ENCODE results near the gene GLI2.

The GLI2 gene

DNA sequence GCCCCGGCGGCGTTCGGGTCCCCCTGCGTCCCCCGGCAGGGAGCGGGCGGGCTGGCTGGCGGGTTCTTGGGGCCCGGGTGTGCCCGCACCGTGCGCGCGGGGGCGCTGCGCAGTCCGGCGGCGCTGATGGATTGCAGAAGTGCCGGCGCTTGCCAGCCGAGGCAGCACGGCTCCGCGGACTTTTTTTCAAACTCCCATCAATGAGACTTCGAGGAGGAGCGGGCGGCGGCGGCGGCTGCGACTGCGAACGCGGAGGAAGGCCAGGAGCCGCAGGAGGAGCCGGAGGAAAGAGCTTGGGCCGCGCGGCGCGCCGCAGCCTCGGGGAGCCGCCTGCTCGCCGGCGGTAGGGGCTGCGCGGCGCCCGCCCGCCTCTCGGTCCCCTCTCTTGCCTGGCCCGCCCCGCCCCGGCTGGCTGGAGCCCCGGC is at the start of gene GLI2:
Gene GLI2, plus strand, starts transcription at position 123 of the 425 bp plus-strand sequence. CDS start 61,453 bp downstream, outside the sequence.
- DNase-seq, result no peak

- no peak for DNase-seq
Observed at GRCh38 chr2:120685974-120686297, 49.7 kb upstream of the GLI2 start.

DNA sequence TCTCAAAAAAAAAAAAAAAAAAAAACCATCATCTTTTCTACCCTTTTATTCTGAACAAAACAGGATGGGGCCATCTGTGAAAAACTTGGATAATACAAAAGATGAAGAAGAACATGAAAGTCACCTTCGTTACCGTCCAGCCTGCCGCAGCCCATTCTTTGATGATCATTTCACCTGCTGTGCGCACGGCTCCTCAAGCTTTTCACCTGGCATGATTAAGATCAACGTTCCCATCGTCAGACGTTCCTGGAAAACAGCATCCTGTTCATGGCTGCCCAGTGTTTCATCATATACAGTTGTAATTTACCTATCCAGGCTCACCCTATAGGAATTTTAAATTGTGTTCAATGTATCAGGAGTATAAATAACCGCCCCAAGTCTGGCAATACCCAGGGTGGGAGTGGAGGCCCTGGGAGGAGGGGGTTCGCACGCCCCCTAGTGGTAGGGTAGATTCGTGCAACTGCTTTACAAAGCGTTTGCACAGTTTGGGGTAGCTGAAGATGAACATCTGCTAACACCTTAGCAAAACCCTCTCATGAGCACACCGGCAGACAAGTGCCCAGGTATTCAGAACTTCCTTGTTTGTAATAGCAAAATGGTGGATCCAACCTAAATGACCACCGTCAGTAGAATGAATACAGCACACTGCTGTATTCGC is 49.0 kb upstream of the GLI2 start:
- no peak for DNase-seq

- no peak for DNase-seq
Observed at GRCh38 chr2:120687210-120687609, 48.5 kb upstream of the GLI2 start.

GRCh38 chr2:120690521-120690920 is 45.1 kb upstream of the GLI2 start:
- no peak for DNase-seq

- no peak for DNase-seq
Observed at GRCh38 chr2:120691410-120691809, 44.3 kb upstream of the GLI2 start.

GRCh38 chr2:120692691-120693090 is 43.0 kb upstream of the GLI2 start:
- DNase-seq, result no peak

- DNase-seq, result no peak
Observed at GRCh38 chr2:120693121-120693520, 42.5 kb upstream of the GLI2 start.

DNA sequence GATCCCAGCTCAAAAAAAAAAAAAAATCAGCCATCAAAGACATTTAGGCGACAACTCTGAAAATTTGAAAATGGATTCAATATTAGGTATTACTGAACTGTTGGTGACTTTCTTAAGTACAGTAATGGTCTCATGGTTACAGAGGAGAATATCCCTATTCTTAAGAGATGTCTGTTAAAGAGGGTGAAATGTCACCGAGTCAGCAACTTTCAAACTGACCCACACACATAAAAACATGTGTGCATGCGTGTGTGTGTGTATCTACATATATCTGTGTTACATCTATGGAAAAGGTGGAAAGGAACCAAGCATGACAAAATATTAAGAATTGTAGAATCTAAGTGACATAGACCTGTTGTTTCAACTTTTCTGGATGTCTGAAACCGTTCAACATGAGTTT is 41.6 kb upstream of the GLI2 start:
- no peak for DNase-seq

DNA sequence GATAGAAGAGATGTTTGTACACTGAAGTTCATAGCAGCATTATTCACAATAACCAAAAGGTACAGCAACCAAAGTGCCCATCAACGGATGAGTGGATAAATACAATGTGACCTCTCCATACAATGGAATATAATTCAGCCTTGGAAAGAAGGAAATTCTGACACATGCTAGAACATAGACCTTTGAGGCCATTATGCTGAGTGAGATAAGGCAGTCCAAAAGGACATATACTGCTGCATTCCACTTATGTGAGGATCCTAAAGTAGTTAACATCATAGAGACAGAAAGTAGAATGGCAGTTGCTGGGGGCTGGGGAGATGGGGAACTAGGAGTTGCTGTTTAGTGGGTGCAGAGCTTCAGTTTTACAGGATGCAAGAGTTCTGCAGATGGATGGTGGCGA is 38.2 kb upstream of the GLI2 start:
- DNase-seq, result no peak

DNA sequence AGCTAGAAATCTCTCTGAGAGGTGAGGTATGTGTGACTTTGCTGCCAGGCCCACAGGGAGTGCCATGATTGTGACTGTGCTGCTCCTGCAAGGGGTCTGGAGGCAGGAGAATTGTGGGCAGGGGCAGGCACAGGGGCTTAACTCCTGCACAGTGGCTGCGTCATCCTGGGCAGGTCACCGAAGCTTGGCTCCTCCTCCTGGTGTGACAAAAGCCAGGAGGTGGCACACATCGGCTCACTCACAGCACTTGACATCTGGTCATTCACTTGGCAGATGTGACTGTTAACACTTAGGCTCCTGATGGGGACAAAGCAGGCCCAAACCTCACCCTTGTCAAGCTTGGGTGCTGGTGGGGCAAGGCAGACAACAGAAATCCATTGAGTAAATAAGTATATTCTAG is 36.4 kb upstream of the GLI2 start:
- no peak for DNase-seq

GRCh38 chr2:120700659-120701058 is 35.0 kb upstream of the GLI2 start:
- DNase-seq, result no peak

- DNase-seq, result no peak
Observed at GRCh38 chr2:120701096-120701495, 34.6 kb upstream of the GLI2 start.

GRCh38 chr2:120701499-120701898 is 34.2 kb upstream of the GLI2 start:
- DNase-seq, result no peak

- DNase-seq, result no peak
Observed at GRCh38 chr2:120702061-120702460, 33.6 kb upstream of the GLI2 start.

DNA sequence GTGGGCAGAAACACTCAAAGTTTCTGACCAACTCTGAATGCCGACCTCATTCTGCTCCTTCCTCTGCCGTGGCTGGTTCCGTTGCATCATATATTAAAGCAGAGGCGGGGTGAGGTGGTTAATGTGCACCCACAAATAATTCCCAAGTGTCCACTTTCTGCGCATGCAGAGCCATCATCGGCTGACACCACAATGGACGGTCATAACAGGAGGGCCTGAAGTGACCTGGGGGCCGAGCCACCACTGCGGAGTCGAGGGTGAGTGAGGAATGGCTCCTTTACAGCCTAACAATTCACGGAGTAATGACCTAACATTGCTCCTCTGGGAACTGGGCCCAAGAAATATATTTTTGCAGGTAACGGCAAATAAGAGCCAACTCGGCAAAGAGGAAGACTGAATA is 32.9 kb upstream of the GLI2 start:
- DNase-seq, result no peak

DNA sequence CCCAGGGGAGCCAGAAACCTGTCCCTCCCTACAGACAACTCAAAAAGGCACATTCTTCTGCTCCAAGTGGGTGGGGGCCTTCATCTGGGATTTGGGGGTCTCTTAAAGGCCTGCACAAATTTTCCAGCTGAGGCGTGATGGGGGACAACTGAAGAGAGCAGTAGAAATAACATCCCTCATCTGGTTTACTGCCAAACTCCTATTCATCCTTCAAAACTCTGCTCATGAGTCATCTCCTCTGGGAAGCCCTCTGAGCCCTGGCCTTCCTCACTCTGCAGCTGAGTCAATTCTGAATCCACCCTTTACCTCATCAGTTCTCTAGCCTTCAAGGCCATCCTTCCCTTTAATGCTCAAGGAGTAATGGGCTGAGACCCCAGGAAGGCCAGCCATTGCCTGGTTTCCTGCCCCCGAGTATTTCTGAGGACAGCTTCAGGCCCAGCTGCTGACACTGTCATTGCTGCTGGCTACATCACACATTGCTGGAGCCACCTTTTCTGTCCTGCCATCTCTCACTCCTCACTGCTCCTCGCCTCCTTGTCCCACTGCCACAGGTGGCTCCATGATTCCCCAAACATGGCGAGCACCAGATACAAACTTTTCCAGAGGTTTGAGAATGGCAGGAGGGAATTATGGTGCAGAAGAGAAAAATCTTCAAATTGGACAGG is 32.2 kb upstream of the GLI2 start:
- no peak for DNase-seq

DNA sequence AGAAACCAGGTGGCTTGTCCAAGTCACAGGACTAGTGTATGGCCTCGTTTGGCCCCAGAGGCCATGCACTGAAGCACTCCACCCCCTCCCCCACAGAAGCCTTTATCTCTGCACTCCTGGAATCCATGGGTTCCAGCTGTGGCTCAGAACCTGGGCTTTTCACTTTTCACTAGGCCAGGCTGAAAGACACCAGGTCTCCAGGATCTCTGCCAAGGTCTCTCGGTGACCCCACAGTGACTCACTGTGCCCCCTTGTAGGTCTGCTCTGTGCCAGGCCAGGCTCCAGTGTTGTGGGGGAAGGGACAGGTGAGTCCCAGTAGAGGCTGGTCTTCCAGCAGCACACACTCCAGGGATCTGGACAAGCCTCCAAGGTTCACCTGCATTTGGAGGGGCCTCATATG is 31.0 kb upstream of the GLI2 start:
- DNase-seq, result no peak

- DNase-seq, result no peak
Observed at GRCh38 chr2:120707816-120708215, 27.9 kb upstream of the GLI2 start.

- no peak for DNase-seq
Observed at GRCh38 chr2:120708944-120709607, 26.6 kb upstream of the GLI2 start.

GRCh38 chr2:120709608-120710041 is 26.0 kb upstream of the GLI2 start:
- DNase-seq, result no peak

DNA sequence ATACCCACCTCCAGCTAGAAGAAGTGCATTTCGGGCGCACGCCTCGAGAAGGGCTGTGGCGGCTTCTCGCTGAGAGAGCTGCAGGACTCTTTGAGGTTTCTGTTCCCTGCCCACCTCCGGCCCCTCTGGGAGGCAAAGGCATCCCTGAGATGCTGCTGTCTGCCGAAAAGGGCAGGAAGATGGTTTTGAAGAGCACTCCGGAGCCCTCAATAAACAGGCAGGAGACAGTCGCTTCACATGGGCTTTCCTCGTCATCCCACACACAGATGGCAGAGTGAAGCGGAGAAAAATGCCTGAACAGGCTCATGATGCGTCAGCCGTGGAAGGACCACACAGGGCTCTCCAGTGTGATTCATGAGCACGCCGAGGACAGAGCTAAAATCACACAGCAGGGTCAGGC is 25.4 kb upstream of the GLI2 start:
- no peak for DNase-seq

DNA sequence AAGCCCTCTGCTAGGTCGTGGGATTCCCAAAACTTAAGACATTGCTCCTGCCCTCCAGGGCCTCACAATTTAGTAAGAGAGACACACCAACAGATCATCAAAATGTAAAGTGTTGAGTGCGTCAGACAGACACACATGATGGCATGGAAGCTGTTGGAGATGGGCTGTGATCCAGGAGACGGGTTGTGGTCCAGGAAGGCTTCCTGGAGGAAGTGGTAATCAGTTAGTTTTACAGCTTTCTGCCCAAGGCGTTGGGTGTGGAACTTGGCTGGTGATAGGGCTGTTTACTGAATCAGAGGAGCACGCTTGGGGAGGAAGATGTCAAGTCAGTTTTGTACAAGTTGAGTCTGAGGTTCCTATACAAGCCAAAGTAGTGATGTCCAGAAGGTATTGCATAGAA is 24.0 kb upstream of the GLI2 start:
- no peak for DNase-seq

- no peak for DNase-seq
Observed at GRCh38 chr2:120712180-120712681, 23.4 kb upstream of the GLI2 start.

Data from NCI-H2107 (cell line).